D341Med (cell line): Measurements from ENCODE around the gene INPP5E.

Source experiments
- DNase-seq: peaks from one replicate; pipeline ENCODE4 v3.0.0; 2012; ENCODE audit warnings: low spot score

Gene INPP5E, protein sequence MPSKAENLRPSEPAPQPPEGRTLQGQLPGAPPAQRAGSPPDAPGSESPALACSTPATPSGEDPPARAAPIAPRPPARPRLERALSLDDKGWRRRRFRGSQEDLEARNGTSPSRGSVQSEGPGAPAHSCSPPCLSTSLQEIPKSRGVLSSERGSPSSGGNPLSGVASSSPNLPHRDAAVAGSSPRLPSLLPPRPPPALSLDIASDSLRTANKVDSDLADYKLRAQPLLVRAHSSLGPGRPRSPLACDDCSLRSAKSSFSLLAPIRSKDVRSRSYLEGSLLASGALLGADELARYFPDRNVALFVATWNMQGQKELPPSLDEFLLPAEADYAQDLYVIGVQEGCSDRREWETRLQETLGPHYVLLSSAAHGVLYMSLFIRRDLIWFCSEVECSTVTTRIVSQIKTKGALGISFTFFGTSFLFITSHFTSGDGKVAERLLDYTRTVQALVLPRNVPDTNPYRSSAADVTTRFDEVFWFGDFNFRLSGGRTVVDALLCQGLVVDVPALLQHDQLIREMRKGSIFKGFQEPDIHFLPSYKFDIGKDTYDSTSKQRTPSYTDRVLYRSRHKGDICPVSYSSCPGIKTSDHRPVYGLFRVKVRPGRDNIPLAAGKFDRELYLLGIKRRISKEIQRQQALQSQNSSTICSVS

DNA sequence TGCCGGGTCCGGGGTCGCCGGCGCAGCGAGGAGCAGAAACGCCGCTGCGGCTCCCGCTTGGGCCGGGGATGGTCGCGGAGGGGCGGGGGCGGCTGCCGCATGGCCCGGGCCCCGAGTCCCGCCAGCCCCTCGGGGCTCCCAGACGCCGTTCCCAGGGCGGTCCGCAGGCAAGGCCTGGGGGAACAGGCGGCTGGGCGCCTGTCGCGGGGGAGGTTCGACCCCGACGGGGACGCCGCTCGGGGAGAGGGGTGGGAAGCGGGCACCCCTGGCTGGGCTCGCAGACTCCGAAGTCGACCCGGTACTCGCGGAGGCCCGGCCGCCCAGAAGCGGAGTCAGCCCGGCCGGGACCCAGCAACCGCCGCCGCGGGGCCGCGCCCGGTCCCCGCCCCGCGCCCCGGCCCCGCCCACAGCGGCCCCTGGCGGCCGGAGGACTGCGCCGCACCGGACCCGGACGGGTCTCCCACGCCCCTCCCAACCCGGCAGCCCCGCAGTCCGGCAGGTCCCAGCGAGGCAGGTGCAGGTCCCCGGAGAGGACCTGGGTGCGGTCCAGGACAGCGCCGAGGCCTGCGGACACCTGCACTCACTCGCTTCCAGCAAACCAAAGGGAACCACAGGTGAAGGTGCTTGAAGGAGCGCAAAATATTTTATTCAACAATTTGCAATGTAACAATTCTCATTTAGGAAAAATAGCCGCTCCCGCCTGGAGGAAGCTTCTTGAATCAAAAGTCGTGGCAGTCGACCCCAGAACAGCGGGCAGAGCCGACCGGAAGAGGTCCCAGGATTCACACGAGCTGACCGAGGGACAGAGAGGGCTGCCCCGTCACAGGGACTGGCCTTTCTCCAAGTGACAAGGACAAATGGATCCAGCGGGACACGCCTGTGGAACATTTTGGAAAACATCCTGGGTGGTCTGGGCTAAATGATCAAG, at the start of gene INPP5E:
TSS of gene INPP5E (minus strand) at position 365 of the 928 bp plus-strand sequence. CDS start 426 bp downstream, outside the sequence.
- DNase-seq, result peak; percentile 99

- peak; percentile 76 for DNase-seq
These were observed 48.9 kb upstream of the INPP5E start for GRCh38 chr9:136488247-136489214.

DNA sequence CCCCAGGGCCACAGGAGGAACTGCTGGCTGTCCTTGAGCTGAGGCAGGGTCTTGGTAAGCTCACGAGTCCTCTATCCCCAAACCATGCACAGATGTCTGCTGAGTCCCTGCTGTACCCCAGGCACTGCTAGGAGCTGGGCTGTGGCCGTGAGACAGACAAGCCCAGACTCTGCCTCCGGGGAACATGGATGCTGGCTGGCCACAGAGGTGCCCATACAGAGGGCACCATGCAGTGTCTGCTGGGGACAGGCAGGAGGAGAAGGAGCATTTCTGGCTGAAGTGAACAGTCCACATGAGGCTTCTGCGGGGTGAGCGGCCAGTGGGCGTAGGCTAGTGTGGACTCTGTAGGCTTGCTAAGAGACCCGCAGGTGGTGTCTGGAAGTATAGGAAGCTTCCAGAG, 48.0 kb upstream of the INPP5E start:
- DNase-seq, result no peak

DNA sequence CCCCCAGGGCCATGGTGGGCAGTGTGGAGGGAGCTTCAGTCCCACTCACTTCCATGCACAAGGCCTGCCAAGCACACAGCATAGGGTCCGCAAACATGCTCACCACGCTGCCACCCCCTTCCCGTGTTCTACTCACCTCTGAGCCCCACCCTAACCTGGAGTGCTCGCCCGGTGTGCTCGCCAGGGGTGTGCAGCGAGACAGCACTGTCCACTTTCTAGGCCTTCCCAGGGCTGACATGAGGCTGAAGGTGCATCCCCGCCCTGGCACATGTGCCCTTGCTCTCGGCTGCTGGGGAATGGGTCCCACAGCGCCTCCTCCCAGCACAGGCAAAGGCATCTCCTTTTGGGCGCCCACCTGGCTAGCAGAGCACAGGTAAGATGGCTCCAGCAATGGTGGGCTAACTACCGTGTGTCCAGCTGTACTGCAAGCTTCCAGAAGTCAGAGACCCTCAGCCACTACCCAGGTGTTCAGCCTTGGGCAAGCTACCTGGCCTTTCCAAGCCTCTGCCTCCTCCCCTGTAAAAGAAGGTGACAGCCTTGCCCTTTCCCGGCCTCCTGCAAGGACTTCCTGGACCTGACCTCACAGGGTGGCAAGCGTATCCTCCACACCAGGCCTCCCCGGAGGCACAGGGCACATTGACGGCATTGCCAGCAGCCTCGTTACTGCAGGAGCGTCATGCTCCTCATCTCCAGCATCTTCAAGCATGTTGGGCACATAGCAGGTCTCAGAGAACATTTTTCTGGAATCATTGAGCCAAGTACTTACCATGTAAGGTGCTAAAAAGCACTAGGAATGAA, 47.4 kb upstream of the INPP5E start:
- DNase-seq, result no peak

GRCh38 chr9:136486131-136486530, 46.5 kb upstream of the INPP5E start:
- no peak for DNase-seq

- peak; percentile 77 for DNase-seq
These were observed 45.7 kb upstream of the INPP5E start for GRCh38 chr9:136485049-136486045.

GRCh38 chr9:136484153-136485048, 44.8 kb upstream of the INPP5E start:
- no peak for DNase-seq

DNA sequence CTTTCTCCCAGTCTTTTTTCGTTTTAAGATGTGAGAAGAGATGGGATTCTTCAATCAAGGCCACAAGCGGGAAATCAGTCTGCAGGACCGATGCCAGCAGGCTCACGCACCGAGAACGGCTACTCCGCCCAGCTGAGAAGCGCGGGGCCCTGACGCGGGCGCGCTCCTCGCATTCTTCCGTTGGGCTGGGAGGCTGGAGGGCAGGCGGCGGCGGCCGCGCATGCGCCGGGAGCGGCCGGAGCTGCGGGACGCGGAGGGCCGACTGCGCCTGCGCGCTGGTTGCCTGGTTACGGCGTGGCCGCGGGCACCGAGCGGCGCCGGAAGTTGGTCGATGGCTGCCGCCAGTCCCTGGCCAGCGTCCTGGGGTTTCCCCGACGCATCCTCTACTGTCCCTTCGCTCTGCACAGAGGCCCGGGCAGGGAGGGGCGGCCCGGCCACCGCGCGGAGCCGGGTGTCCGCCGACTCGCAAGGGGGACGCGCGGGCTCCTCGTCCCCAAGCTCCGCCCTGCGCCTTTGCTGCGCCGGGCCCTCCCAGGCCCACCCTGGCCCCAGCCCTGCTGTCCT, 44.0 kb upstream of the INPP5E start:
- peak; percentile 98 for DNase-seq

- peak; percentile 96 for DNase-seq
These were observed 43.3 kb upstream of the INPP5E start, which contains the start of gene SEC16A for GRCh38 chr9:136482793-136483588. SEC16A (minus strand) TSS chr9:136483040; CDS start chr9:136477615, 5,425 bp downstream.

- DNase-seq, result no peak
These were observed 42.6 kb upstream of the INPP5E start for GRCh38 chr9:136482046-136482792.

DNA sequence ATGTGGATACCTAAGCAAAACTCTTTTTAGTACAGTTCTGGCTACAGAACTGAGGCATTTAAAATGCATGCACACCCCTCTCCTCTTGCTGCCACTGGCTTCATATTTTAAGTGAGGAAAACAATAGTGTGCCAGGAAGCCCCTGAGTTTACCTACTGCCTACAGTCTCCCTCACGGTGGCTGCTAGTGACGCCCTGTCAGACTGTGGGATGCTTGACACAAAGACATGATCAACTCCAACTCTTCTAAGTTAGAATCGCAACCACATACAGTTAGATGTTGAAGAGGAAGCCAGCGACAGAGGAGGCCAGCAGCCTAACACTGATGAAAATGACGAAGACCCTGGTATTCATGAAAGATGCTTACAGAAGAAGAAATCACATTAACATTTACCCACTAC, 41.9 kb upstream of the INPP5E start:
- no peak for DNase-seq

- no peak for DNase-seq
These were observed 36.9 kb upstream of the INPP5E start for GRCh38 chr9:136476369-136477150.

DNA sequence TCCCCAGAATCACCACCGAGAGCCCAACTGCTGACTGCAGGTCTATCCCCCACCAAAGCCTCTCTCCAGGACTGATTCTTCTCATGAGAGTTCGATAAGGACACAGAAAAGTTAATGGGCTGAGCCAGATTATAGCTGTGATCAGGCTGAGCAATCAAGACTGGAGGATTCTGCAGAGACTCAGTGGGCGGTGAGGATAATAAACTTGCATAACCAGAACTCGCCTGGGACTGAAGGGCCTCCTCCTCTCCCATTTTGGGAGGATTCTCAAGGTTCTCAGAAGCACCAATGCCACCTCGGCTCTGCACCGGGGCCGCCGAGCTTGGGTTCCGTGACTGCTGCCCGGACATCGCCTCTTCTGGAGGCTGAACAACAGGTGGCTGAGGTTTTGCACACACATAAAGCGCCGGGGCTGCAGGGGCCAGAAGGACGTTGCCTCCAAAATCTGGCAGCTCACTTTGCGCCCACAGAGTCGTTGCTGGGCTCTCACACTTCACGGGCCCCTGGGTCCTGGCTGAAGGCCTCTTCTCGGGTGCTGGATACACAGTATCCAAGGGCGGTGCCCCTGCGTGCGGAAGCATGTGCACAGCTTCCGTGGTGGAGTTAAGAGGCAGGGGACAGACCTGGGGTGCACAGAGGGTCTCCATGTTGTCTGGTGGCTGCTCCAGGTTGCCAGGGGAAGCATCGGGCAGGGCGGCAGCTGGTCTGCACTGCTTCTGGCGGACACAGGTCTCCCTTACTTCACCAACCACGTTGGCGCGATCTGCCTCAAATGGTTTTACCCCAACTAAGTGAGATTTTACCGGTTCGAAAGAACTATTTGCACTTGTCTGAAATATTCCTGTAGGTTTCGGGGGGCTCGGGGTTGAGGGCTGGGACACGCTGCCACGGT, 35.6 kb upstream of the INPP5E start:
- no peak for DNase-seq

GRCh38 chr9:136474021-136474640, 34.5 kb upstream of the INPP5E start:
- DNase-seq, result no peak
